Kidney epithelial cell (primary cell): ENCODE results near the gene PSMB9. TPM values are rescaled to one million over a fixed set of nuclear protein-coding genes. Genes with fewer than 3 reads are reported as not detected.

Experiments used
- DNase-seq: peaks from one replicate; pipeline ENCODE4 v3.0.0-alpha.2; 2010; ENCODE audit warnings: low read depth
- H3K27me3 ChIP-seq: 2 replicates; pipeline ENCODE4 v1.6.0; 2011; ENCODE audit warnings: low read length; ENCODE audit not compliant: control insufficient read depth, insufficient read depth
- H3K36me3 ChIP-seq: 2 replicates; pipeline ENCODE4 v1.5.1; 2011; ENCODE audit warnings: low read length; ENCODE audit not compliant: control insufficient read depth, insufficient read depth
- H3K4me3 ChIP-seq: 2 replicates; pipeline ENCODE4 v1.5.1; 2011; ENCODE audit warnings: low read depth, mild to moderate bottlenecking, control low read depth, low read length
- total RNA-seq: library from RNA; depleted of rRNA; stranded (reverse); fragments of >200 nt; gene quantifications from 2 replicates; pipeline ENCODE4 v1.2.3, GENCODE V29; 2015
- TF ChIP-seq, protein P1 (sequence below): IDR thresholded peaks from 2 replicates; pipeline ENCODE4 v1.5.1; 2011; ENCODE audit warnings: mild to moderate bottlenecking, moderate library complexity, low read length, control low read depth, inconsistent platforms; ENCODE audit not compliant: insufficient read depth, poor library complexity, severe bottlenecking

PSMB9 gene
- total RNA-seq, 1 donor from 2014 or later: 23.0 TPM

DNA sequence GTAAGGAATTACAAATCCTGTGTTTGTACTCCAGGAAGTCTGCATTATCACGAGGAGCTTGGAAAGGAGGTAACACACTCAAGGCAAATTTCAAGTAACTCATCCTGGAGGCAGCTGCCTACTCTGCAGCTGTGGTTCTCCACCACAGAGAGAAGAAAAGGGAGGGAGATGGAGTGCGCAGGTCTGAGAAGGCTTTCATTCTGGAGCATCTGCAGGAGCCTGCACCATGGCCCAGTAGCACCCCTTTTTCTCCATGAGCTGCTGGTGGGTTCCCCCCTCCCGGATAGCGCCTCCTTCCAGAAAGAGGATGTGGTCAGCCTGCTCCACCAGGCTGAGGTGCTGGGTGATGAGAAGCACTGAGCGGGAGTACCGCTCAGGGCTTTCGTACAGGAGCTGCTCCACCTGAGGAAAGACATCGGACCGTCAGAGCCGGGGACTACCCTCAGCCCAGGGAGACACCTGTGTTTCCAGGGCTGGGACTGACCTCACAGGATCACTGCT is 8.6 kb upstream of the PSMB9 start:
- no peak for DNase-seq
- H3K4me3 ChIP-seq: no peak overlapping the region
- TF ChIP-seq, protein P1, sequence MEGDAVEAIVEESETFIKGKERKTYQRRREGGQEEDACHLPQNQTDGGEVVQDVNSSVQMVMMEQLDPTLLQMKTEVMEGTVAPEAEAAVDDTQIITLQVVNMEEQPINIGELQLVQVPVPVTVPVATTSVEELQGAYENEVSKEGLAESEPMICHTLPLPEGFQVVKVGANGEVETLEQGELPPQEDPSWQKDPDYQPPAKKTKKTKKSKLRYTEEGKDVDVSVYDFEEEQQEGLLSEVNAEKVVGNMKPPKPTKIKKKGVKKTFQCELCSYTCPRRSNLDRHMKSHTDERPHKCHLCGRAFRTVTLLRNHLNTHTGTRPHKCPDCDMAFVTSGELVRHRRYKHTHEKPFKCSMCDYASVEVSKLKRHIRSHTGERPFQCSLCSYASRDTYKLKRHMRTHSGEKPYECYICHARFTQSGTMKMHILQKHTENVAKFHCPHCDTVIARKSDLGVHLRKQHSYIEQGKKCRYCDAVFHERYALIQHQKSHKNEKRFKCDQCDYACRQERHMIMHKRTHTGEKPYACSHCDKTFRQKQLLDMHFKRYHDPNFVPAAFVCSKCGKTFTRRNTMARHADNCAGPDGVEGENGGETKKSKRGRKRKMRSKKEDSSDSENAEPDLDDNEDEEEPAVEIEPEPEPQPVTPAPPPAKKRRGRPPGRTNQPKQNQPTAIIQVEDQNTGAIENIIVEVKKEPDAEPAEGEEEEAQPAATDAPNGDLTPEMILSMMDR: no peak
- H3K27me3 ChIP-seq: no peaks in the 10 kb centered on the region
- H3K36me3 ChIP-seq: no peaks in the 10 kb centered on the region

DNA sequence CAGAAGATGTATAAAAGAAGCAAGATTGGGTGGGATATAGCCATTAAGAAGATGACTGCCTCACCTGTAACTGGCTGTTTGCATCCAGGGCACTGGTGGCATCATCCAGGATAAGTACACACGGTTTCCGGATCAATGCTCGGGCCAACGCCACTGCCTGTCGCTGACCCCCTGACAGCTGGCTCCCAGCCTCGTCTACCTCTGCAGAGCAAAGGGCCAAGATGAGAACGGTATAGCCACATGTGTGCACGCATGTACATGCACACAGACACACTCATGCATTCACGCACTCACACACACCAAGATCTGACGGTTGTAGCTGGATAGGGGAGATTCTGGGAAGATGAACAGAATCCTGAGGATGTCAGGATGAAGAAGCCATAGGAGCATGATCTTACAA is 7.0 kb upstream of the PSMB9 start:
- no peaks in the 10 kb centered on the region for H3K27me3 ChIP-seq
- no peak for DNase-seq
- TF ChIP-seq, protein P1: no peak
- H3K4me3 ChIP-seq: no peak overlapping the region
- H3K36me3 ChIP-seq: peaks cover 2% of the 10 kb centered on the region

GRCh38 chr6:32847795-32848194 is 6.2 kb upstream of the PSMB9 start:
- TF ChIP-seq, protein P1: no peak
- Histone ChIP-seq H3K27me3 (no peaks in the 10 kb centered on the region), H3K4me3 (no peak overlapping the region), H3K36me3 (peaks cover 2% of the 10 kb centered on the region)
- DNase-seq: no peak

GRCh38 chr6:32849126-32849525 is 4.9 kb upstream of the PSMB9 start:
- no peak for DNase-seq
- no peak overlapping the region for H3K4me3 ChIP-seq
- TF ChIP-seq, protein P1: no peak
- H3K36me3 ChIP-seq: peaks cover 2% of the 10 kb centered on the region
- no peaks in the 10 kb centered on the region for H3K27me3 ChIP-seq

DNA sequence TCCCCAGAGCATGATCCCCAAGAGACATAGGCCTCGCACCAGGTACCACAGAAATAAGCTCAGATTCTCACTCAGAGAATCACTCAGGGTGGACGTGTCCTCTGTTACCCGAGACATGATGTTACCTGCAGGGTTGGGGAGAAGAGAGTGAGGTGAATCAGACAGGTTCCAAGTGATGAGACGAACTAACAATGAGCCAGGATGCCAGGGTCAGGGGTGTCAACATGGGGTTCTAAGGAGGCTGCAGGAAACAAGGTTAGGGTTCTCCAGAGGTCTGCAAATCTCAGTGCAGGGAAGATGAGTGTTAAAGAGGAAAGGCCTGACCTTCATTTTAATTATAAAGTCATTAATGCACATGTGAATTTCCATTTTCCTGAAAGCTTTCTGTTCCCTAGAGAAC is 3.0 kb upstream of the PSMB9 start:
- no peak for DNase-seq
- Histone ChIP-seq H3K27me3 (no peaks in the 10 kb centered on the region), H3K36me3 (peaks cover 2% of the 10 kb centered on the region), H3K4me3 (no peak overlapping the region)
- TF ChIP-seq, protein P1: no peak
